Prostate gland (tissue), 2 donors: ENCODE data around the gene LHPP. TPM values are rescaled to one million over a fixed set of nuclear protein-coding genes. Genes with fewer than 3 reads are reported as not detected.
"Not testable (repeated sequence)": the region's sequence is repeated elsewhere in the genome, so short reads cannot be mapped to it uniquely, and the experiment has no call there.

Experiments used
- DNase-seq: peaks from one replicate; pipeline ENCODE4 v3.0.0-alpha.2; 2019; ENCODE audit warnings: low spot score
- H3K27ac ChIP-seq, 2 donors: fragments of 200-600 bp; sonication (generic); 2 replicates each; pipeline ENCODE4 v1.5.1; 2017 to 2019
- H3K27me3 ChIP-seq: fragments of 200-600 bp; sonication (generic); replicated peaks from 2 replicates; pipeline ENCODE4 v1.5.1; 2019; ENCODE audit not compliant: insufficient read depth
- H3K36me3 ChIP-seq, 2 donors: fragments of 200-600 bp; sonication (generic); 1 replicate in 1 of 2; 2 replicates in 1 of 2; pipeline versions ENCODE4 v1.5.1 to v1.8.1; 2017 to 2019
- H3K4me1 ChIP-seq: fragments of 200-600 bp; sonication (generic); replicated peaks from 2 replicates; pipeline ENCODE4 v1.5.1; 2019
- H3K4me3 ChIP-seq, 2 donors: fragments of 200-600 bp; sonication (generic); 2 replicates each; pipeline ENCODE4 v1.5.1; 2017 to 2019
- H3K9me3 ChIP-seq: fragments of 200-600 bp; sonication (generic); 2 replicates; pipeline ENCODE4 v1.5.1; 2017
- POLR2A ChIP-seq: fragments of 450-650 bp; IDR thresholded peaks from one replicate; pipeline ENCODE4 v1.6.1; 2016; ENCODE audit warnings: antibody characterized with exemption, mild to moderate bottlenecking
- POLR2AphosphoS5 ChIP-seq: sonication (generic); formaldehyde crosslinking; IDR thresholded peaks from one replicate; pipeline ENCODE4 v1.6.1; 2017; ENCODE audit warnings: antibody characterized with exemption
- WGBS: methylation state at CpG from one replicate; pipeline ENCODE4 v1.1.5; 2018; 5-methylcytosine and 5-hydroxymethylcytosine counted together
- intact Hi-C: fragments of 100-400 bp; cut with DNase I; formaldehyde crosslinking; loops from one replicate; pipeline ENCODE4 v1.14.2; 2022
- total RNA-seq, 2 donors: library from RNA; depleted of rRNA; stranded (reverse); fragments of >200 nt; gene quantifications; one replicate each; pipeline ENCODE4 v1.1.0, GENCODE V29; 2016
- TF ChIP-seq, protein P1 (sequence below), 4 experiments: fragments of 200-600 bp in 2 of 4; fragments of 450-650 bp in 2 of 4; sonication (generic) in 2 of 4; IDR thresholded peaks; 1 replicate in 3 of 4; 2 replicates in 1 of 4; pipeline ENCODE4 v1.5.1; 2016 to 2019; ENCODE audit warnings: antibody characterized with exemption in 4 of 4, mild to moderate bottlenecking in 2 of 4, moderate library complexity in 2 of 4

Gene LHPP
- total RNA-seq, 2 donors from 2014 or later: 21.9 to 43.3 TPM

DNA sequence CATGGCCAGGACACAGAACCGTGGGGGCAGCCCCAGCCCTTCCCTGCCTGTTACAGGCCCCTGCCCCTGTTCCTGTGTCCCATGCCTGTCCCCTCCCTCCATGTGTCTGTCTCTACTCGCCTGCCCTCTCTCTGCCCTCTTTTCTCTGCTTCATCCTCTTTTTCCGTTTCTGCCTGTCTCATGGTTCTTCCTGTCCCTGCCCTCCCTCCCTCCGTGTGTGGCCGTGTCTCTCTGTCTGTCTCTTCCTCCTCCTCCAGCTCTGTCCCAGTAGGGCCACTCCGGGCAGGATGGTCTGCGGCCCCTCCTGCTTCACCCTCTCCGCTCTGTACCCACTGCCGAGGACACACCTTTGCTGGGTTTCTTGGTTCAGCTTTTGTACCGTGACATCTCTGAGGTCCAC, 145.2 kb downstream of the LHPP start:
- WGBS: 37% methylated on average over 10 of the region's 10 CpGs
- Histone ChIP-seq H3K9me3 (no peaks in the 10 kb centered on the region), H3K36me3 (no peaks in the 10 kb centered on the region), H3K27me3 (no peaks in the 10 kb centered on the region), H3K4me1 (no peaks in the 10 kb centered on the region), H3K4me3 (no peak overlapping the region), H3K27ac (no peak overlapping the region)
- intact Hi-C loops: no loop called here
- DNase-seq: no peak
- TF ChIP-seq POLR2A: no peak
- TF ChIP-seq, protein P1, sequence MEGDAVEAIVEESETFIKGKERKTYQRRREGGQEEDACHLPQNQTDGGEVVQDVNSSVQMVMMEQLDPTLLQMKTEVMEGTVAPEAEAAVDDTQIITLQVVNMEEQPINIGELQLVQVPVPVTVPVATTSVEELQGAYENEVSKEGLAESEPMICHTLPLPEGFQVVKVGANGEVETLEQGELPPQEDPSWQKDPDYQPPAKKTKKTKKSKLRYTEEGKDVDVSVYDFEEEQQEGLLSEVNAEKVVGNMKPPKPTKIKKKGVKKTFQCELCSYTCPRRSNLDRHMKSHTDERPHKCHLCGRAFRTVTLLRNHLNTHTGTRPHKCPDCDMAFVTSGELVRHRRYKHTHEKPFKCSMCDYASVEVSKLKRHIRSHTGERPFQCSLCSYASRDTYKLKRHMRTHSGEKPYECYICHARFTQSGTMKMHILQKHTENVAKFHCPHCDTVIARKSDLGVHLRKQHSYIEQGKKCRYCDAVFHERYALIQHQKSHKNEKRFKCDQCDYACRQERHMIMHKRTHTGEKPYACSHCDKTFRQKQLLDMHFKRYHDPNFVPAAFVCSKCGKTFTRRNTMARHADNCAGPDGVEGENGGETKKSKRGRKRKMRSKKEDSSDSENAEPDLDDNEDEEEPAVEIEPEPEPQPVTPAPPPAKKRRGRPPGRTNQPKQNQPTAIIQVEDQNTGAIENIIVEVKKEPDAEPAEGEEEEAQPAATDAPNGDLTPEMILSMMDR (IDR thresholded peaks at IDR 0.05): no peak
- TF ChIP-seq POLR2AphosphoS5: no peak

DNA sequence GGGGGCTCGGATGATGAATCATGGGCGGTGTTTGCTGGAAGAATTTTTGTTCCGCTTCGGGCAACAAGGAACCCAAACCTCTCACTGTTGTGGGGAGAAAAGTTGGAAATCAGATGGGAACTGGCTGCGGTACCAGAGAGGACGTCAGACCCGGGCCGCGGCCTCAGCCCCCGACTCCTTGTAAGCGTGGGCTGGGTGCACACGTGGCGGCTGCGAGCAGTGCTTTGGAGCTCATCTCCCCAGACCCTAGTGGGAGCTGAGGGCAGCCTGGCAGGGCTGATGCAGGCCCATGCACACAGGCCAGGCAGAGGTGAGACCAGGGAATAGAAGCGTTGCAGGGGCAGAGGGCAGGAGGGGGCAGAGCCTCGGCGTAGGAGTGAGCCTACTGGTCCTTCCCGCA, 146.1 kb downstream of the LHPP start:
- Histone ChIP-seq H3K27me3 (no peaks in the 10 kb centered on the region), H3K4me1 (no peaks in the 10 kb centered on the region), H3K36me3 (no peaks in the 10 kb centered on the region), H3K4me3 (no peak overlapping the region), H3K27ac (no peak overlapping the region), H3K9me3 (no peaks in the 10 kb centered on the region)
- intact Hi-C loops: no loop called here
- WGBS: 90% methylated on average over 18 of the region's 18 CpGs
- no peak for DNase-seq
- TF ChIP-seq, protein P1 (IDR thresholded peaks at IDR 0.05): no peak
- no peak for TF ChIP-seq POLR2A
- no peak for TF ChIP-seq POLR2AphosphoS5

DNA sequence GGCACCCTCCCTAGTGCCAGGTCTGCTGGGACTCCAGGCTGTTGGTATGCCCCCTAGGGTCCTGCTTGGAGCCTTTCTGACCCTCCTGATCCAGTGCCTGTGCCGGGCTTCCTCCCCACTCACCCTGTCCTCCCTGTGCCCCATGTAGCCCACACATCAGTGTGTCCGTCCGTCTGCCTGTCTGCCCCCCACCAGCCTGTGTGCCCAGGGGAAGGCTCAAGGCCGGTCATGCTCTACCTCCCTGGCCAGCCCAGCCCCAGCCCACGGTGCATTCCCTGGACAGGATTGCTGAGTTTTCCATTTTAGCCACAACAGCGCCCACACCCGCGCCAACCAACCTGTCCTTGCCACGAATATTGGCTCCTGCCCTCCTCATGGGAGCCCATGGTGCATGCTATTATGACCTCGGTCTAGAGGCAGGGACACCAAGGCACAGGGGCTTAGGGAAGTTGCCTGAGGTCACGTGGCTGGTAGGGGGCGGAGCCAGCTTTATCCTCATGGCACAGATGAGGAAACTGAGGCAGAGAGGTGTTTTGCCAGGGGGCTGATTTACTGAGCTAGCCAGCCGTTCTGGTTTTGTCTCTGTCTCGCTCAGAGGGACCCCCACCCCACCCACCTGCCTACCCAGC, 146.6 kb downstream of the LHPP start:
- Histone ChIP-seq H3K9me3 (no peaks in the 10 kb centered on the region), H3K27me3 (no peaks in the 10 kb centered on the region), H3K36me3 (no peaks in the 10 kb centered on the region), H3K27ac (no peak overlapping the region), H3K4me1 (no peaks in the 10 kb centered on the region), H3K4me3 (no peak overlapping the region)
- DNase-seq: no peak
- 92% methylated on average over 14 of the region's 14 CpGs for WGBS
- TF ChIP-seq POLR2A: no peak
- TF ChIP-seq, protein P1 (IDR thresholded peaks at IDR 0.05): no peak
- no peak for TF ChIP-seq POLR2AphosphoS5
- intact Hi-C loops: no loop called here

DNA sequence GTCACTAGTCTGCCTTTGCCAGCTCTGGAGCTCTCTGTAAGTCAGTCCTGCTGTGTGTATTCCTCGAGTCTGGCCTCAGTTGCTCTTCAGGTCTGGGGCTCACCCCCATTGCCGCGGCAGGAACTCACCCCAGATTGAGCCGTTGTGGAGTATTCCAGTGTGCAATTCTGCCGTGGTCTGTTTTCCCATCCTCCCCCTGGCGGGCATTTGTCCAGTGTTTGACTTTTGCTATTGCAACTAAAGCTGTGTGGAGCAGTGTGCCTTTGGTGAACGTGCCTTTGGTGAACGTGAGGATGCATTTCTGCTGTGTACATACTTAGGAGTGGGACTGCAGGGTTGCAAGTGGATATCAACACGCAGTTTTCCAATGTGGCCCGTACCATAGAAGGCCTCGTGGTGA, 148.1 kb downstream of the LHPP start:
- WGBS: 85% methylated on average over 11 of the region's 11 CpGs
- Histone ChIP-seq H3K4me3 (no peak overlapping the region), H3K27me3 (no peaks in the 10 kb centered on the region), H3K36me3 (no peaks in the 10 kb centered on the region), H3K27ac (no peak overlapping the region), H3K4me1 (no peaks in the 10 kb centered on the region), H3K9me3 (no peaks in the 10 kb centered on the region)
- TF ChIP-seq POLR2AphosphoS5 (no peak), POLR2A (no peak)
- TF ChIP-seq, protein P1 (IDR thresholded peaks at IDR 0.05): no peak
- intact Hi-C loops: no loop called here
- DNase-seq: no peak

DNA sequence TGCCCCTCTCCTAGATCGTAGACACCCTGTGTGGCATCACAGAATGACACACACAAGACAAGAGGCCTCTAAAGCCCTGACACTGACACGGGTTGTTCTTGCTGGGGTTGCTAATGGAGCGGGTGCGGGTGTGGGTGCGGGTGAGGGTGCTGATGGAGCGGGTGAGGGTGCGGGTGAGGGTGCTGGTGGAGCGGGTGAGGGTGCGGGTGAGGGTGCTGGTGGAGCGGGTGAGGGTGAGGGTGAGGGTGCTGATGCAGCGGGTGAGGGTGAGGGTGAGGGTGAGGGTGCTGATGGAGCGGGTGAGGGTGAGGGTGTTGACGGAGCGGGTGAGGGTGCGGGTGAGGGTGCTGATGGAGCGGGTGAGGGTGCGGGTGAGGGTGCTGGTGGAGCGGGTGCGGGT, 148.6 kb downstream of the LHPP start:
- intact Hi-C loops, H3K27me3 ChIP-seq, H3K9me3 ChIP-seq, H3K4me1 ChIP-seq, H3K4me3 ChIP-seq, DNase-seq, H3K36me3 ChIP-seq, H3K27ac ChIP-seq: not testable (repeated sequence)
- WGBS: 93% methylated on average over 18 of the region's 19 CpGs

DNA sequence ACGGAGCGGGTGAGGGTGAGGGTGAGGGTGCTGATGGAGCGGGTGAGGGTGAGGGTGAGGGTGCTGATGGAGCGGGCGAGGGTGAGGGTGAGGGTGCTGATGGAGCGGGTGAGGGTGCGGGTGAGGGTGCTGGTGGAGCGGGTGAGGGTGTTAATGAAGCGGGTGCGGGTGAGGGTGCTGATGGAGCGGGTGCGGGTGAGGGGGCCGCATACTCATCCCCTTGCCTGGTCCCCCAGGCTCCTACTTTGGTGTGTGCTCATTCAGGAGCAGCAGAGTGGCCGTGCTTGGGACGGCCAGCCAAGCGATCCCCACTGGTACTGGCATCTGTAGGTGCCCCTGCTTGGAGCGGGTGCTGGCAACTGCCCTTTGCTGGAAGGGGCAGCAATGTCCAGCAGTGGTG, 149.2 kb downstream of the LHPP start:
- H3K9me3 ChIP-seq, H3K4me3 ChIP-seq, intact Hi-C loops, H3K27ac ChIP-seq, DNase-seq, H3K27me3 ChIP-seq, H3K4me1 ChIP-seq, H3K36me3 ChIP-seq: not testable (repeated sequence)
- WGBS: 94% methylated on average over 14 of the region's 17 CpGs
